ENCODE measurements around the gene FBLN2.

FBLN2 gene

GRCh38 chr3:13532085-13532484, 16.8 kb upstream of the FBLN2 start:
- DNase-seq (ENCODE audit: low spot score) = no peak

DNA sequence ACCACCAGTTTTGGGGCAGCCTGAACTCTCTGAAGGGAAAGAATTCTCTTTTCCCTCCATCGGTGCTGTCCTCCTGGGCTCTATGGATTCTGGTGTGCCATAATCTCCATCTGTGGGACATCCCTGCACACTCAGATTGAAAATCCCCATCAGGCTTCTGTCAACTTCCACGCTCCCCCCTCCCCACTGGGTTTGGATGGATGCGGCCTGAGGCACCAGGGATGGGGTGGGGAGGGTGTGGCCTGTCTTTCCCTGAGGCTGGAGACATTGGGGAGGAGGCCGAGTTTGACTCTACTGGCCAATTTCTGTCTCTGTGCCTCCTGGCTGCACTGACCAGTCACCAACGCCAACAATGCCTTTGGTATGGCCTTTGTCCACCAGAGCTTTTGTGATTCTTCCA, 16.3 kb upstream of the FBLN2 start:
- DNase-seq (ENCODE audit: low spot score) = no peak

- DNase-seq (ENCODE audit: low spot score) = no peak
Observed at GRCh38 chr3:13533885-13534301, 15.0 kb upstream of the FBLN2 start.

DNA sequence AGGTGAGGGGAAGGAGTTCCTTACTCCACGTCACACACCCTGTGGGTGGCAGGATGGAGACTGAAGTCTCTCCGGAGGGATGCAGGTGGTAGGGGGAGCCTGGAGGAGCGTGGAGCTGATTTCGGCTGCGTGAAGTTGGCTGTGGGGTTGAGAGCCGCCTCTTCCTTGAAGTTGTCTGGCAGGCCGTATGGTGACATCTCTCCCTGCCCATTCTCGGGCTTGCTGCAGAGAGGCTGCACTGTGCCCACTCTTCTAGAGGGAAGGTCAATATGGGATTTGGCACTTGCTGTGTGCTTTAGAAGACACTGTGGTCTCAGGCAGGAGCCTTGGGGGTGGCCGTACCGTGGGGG, 13.4 kb upstream of the FBLN2 start:
- no peak for DNase-seq (ENCODE audit: low spot score)

DNA sequence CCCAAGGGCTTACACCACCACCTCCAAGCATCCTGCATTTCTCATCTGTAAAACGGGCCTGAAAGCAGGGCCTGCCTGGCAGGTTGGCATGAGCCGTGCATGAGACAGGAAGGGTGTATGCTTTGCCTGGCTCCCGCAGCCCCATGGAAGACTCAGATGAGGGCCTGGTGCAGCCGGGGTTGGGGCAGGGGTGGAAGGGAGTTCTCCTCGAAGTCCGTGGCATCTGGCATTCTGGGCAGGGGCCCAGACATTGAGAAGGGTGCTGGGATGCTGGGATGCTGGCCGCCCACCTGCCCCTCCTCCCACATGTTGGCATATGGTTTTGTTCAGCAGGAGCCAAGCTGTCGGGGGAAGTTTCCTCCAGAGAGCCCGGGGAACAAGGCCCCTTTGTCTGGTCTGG, 13.0 kb upstream of the FBLN2 start:
- DNase-seq (ENCODE audit: low spot score) = no peak

DNA sequence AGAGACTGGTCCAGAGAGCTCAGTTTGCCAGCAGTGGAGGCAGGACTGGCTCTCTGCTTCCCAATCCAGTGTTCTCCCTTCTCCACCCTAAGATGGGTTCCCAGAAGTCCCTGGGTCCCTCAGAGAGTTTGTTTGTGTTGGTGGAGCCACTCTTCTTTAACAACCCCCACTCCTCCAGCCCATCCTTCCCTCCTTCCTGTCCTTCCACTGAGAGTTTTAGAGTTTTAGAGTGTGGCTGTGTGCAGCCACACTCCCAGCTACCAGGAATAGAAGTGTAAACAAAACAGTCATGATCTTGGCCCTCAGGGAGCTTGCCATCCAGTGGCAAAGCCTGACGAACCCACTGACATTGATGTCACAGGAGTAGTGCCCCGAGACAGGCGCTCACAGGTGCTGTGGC, 12.5 kb upstream of the FBLN2 start:
- no peak for DNase-seq (ENCODE audit: low spot score)

GRCh38 chr3:13536832-13537231, 12.1 kb upstream of the FBLN2 start:
- DNase-seq (ENCODE audit: low spot score) = no peak

GRCh38 chr3:13537244-13537908, 11.5 kb upstream of the FBLN2 start:
- no peak for DNase-seq (ENCODE audit: low spot score)

DNA sequence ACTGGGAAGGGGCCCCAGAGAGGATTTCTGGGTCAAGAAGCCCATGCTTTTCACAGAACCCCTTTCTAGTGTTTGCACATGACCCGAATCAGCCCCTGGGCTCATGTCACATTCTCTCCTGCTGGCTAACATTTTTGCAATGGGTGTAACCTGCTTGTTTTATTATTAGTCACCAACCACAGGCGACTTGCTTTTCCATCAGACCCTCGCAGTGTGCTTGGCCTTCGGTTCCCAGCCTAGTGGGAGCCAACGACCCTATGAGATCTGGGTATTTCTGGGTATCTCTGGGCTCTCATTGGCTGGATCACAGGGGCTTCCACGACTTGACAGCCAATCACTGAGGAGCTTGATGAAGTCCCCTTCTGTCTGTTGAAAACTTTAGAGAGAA, 11.0 kb upstream of the FBLN2 start:
- no peak for DNase-seq (ENCODE audit: low spot score)

GRCh38 chr3:13538520-13539291, 10.2 kb upstream of the FBLN2 start:
- DNase-seq (ENCODE audit: low spot score) = no peak

- DNase-seq (ENCODE audit: low spot score) = no peak
Observed at GRCh38 chr3:13539292-13539638, 9.7 kb upstream of the FBLN2 start.

- no peak for DNase-seq (ENCODE audit: low spot score)
Observed at GRCh38 chr3:13539671-13540070, 9.3 kb upstream of the FBLN2 start.

DNA sequence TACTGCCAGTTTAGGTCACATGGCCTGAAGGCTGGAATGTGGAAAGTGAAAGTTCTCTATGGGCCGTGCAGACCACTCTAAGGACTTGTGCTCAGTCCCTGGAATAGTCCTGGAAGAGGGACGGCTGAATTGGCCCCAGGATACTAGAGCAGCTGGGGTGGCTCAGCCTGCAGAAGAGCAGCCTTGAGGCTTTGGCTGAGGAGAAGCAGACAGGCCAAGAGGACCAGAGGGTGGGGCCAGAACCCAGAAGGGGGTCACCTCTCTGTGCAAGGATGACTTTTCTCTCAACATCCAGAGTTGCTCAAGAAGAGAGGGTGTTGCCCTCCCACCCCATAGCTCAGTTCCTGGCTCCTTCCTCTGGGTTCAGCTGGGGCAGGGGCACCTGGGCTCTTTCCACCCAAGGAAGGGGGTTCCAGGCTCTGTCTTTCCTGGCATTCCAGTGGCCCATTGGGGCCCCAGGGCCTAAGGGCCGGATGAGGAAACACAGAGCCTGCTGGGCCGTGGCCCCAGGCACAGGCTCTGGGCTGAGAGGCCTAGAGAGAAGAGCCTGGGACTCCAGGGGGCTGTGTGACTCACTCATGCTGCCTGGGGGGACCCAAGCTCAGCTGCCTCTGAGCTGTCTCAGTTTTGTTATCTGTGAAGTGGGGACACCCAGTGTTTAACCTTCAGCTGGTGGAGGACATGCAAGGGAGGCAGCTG, 8.5 kb upstream of the FBLN2 start:
- no peak for DNase-seq (ENCODE audit: low spot score)

DNA sequence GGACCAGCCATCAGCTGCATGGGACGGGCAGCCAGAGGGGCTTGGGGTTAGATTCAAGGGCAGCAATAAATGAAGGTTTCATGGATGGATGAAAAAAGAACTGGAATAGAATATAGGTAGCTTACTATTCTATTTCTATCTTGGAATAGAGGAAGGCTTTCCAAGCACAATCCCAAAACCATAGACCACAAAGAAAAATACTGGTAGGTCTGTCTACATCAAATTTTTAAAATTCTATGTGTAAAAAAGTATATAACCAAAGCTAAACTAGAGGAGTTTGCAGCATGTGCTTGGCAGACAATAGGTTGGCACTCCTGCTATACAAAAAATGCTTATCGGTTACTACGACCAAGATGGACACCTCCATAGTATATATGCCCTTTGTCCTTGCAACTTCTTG, 7.2 kb upstream of the FBLN2 start:
- no peak for DNase-seq (ENCODE audit: low spot score)

GRCh38 chr3:13542142-13542541, 6.8 kb upstream of the FBLN2 start:
- no peak for DNase-seq (ENCODE audit: low spot score)

DNA sequence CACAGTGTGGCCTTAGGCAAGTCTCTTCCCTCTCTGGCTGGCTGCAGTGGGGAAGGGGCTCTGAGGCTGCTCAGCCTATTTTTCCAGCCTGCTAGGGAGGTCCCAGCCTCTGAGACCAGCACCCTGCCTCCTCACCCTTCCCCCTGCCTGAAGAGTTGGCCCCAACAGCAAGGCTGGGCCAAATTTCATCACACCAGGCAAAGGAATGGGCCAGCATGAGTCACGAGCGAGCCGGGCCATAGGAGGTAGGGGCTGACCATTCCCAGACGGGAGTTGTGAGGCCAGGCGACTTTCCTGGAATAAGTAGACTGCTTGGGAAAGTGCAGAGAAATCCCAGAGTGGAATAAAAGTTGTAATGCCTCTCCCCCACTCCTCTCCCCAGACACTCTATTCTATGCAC, 5.7 kb upstream of the FBLN2 start:
- DNase-seq (ENCODE audit: low spot score) = no peak

GRCh38 chr3:13544293-13544831, 4.6 kb upstream of the FBLN2 start:
- DNase-seq (ENCODE audit: low spot score) = no peak

DNA sequence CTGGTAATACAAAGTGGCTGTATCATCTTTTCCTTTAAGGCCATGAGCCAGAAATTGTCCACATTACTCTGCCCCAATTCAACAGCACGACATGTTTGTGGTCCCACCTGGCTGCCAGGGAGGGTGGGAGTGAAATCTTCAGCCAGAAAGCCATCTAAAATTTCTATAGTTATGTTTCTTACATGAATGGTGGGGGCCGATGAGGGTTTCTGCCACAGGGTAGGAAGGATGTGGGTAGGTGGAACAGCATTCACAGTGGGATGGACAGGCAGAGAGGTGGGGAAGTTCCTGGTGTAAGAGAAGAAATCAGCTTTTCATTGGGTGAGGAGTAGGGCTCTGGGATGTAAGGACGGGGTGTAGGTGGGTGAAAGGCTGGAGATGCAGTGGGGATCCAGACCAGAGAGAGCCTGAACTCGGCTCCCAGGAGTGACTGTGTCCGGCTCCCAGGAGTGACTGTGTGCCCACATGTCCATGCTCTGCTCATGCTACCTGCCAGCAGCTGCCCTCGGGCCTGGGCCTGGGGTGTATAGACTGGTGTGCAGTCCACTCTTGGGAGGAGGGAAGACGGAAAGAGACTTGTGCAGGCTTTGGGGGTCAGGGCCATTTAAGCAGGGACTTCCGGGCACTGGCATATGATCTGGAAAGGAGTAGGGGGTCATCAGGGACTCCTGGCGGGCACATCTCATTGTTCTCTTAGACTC, 3.8 kb upstream of the FBLN2 start:
- DNase-seq (ENCODE audit: low spot score) = no peak

DNA sequence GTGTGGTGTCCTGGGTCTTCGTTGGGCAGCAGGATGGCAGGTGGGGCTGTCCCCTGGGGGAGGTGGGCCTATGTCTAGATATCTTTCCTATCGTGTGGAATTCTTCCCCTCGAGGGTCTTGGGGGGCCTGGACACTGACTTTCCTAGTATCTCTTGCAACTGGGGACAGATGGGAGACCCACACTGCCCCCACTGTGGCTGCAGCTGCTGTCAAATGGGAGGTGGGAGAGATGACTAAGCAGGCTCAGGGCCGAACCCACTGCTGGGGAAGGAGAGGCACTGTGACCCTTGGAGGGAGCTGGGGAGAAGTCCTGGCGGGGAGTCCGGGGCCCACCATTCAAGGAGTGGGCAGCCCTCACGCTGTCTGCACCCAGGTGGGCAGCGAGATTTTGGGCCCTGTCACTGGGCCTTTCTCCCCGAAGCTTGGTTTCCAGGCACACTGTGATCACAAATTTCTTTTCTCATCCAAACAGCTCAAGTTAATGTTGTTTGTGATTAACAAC, 2.9 kb upstream of the FBLN2 start:
- no peak for DNase-seq (ENCODE audit: low spot score)

DNA sequence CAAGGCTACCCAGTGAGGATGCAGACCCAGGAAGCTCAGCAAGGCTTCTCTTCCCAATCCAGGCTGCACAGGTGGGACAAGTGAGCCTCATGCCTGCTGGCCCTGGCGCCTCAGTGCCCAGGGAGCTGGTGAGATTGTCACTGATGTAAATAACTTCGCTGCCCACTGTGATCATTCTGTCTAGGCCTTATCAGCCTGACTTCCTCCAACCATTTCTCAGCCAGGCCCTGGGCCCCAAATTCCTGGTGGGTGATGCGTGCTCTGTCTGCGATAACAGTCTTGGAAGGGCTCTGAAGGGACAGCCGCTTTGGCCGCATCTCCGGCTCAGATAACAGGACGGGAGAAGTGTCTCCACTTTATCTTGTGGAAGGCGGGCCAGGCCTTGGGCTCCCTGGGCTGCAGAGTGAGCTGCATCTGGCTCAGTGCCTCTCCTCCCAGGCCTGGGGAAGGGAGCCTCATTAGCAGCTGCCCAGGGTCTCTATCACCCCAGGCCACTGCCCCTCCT, 2.2 kb upstream of the FBLN2 start:
- DNase-seq (ENCODE audit: low spot score) = no peak

- no peak for DNase-seq (ENCODE audit: low spot score)
Observed at GRCh38 chr3:13547591-13548371, 1.1 kb upstream of the FBLN2 start.

All from NAMALWA (cell line).